ENCODE measurements around the gene TTLL9.

TTLL9 gene

GRCh38 chr20:31974296-31974695 lies 103.9 kb downstream of the TTLL9 start:
- Histone ChIP-seq H3K4me1 (peaks cover 11% of the 10 kb centered on the region), H3K27me3 (no peaks in the 10 kb centered on the region), H3K4me3 (ENCODE audit: low read depth, low read length) (no peak overlapping the region), H3K36me3 (no peaks in the 10 kb centered on the region), H3K9me3 (no peaks in the 10 kb centered on the region)
- TF ChIP-seq CTCF (IDR thresholded peaks at IDR 0.05; ENCODE audit: low read depth, low read length): no peak
- no peak for DNase-seq

GRCh38 chr20:31974951-31975487 lies 104.6 kb downstream of the TTLL9 start:
- Histone ChIP-seq H3K36me3 (no peaks in the 10 kb centered on the region), H3K9me3 (no peaks in the 10 kb centered on the region), H3K4me3 (ENCODE audit: low read depth, low read length) (peak overlapping the region; percentile 18), H3K27me3 (no peaks in the 10 kb centered on the region), H3K4me1 (peaks cover 11% of the 10 kb centered on the region)
- peak; percentile 69 for DNase-seq
- no peak for TF ChIP-seq CTCF (IDR thresholded peaks at IDR 0.05; ENCODE audit: low read depth, low read length)

GRCh38 chr20:31975874-31976273 lies 105.4 kb downstream of the TTLL9 start:
- no peaks in the 10 kb centered on the region for H3K9me3 ChIP-seq
- H3K4me1 ChIP-seq: peaks cover 8% of the 10 kb centered on the region; the same call in 1 of the 2 replicates
- no peak for DNase-seq
- no peak for TF ChIP-seq CTCF (IDR thresholded peaks at IDR 0.05; ENCODE audit: low read depth, low read length)
- H3K36me3 ChIP-seq: no peaks in the 10 kb centered on the region
- no peaks in the 10 kb centered on the region for H3K27me3 ChIP-seq
- H3K4me3 ChIP-seq (ENCODE audit: low read depth, low read length): no peak overlapping the region

- Histone ChIP-seq H3K27me3 (no peaks in the 10 kb centered on the region), H3K36me3 (peaks cover 3% of the 10 kb centered on the region; the same call in 1 of the 2 replicates), H3K9me3 (no peaks in the 10 kb centered on the region), H3K4me3 (ENCODE audit: low read depth, low read length) (no peak overlapping the region), H3K4me1 (peaks cover 7% of the 10 kb centered on the region; the same call in 1 of the 2 replicates)
- DNase-seq: no peak
- TF ChIP-seq CTCF (IDR thresholded peaks at IDR 0.05; ENCODE audit: low read depth, low read length): no peak
These were observed 106.6 kb downstream of the TTLL9 start for GRCh38 chr20:31977080-31977479.

GRCh38 chr20:31979713-31980426 lies 109.4 kb downstream of the TTLL9 start:
- Histone ChIP-seq H3K4me1 (no peaks in the 10 kb centered on the region; the same call in 1 of the 2 replicates), H3K9me3 (no peaks in the 10 kb centered on the region), H3K4me3 (ENCODE audit: low read depth, low read length) (no peak overlapping the region), H3K36me3 (peaks cover 4% of the 10 kb centered on the region; the same call in 1 of the 2 replicates), H3K27me3 (no peaks in the 10 kb centered on the region)
- TF ChIP-seq CTCF (IDR thresholded peaks at IDR 0.05; ENCODE audit: low read depth, low read length): no peak
- no peak for DNase-seq

GRCh38 chr20:31981784-31982183 lies 111.3 kb downstream of the TTLL9 start:
- no peak for DNase-seq
- H3K4me3 ChIP-seq (ENCODE audit: low read depth, low read length): no peak overlapping the region
- no peaks in the 10 kb centered on the region for H3K27me3 ChIP-seq
- H3K9me3 ChIP-seq: no peaks in the 10 kb centered on the region
- TF ChIP-seq CTCF (IDR thresholded peaks at IDR 0.05; ENCODE audit: low read depth, low read length): no peak
- peaks cover 4% of the 10 kb centered on the region; the same call in 1 of the 2 replicates for H3K36me3 ChIP-seq
- H3K4me1 ChIP-seq: no peaks in the 10 kb centered on the region

Data from BE2C (cell line).